T47D (cell line): ENCODE data around the gene ZBED2.

Experiments
- DNase-seq, 2 experiments: peaks; one replicate each; pipeline versions ENCODE4 v3.0.0 to v3.0.0-alpha.2; 2011 to 2012; ENCODE audit warnings: low read depth in 1 of 2, low spot score in 1 of 2
- JUND ChIP-seq: IDR thresholded peaks from 2 replicates; pipeline ENCODE4 v1.6.1; 2012; ENCODE audit warnings: low read depth
- in situ Hi-C: cut with HindIII; loops from 2 replicates; pipeline ENCODE4 v1.10.0; 2016; ENCODE audit warnings: low sequenced_read_pairs, low pct_unique_long_range_greater_than_20kb

ZBED2 gene

DNA sequence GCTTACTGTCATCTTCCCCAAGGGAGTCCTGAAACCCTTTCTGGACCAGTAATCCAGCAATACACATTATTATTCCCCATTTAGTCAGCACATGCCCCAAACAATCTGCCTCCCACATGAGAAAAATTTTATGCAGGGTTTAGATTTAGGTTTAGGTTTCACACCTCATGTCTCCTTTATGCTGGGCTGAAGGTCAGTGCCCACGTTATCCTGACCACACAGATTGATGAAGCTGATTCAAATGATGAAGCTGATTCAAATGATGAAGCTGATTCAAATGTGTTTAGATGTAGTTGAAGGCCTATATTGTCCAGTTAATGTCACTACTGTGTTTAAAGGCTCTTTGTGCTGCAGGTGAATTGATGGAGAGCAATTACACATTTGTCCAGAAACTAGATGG, 18.1 kb upstream of the ZBED2 start:
- no peak for DNase-seq
- in situ Hi-C loops: no loop called here
- TF ChIP-seq JUND: no peak

DNA sequence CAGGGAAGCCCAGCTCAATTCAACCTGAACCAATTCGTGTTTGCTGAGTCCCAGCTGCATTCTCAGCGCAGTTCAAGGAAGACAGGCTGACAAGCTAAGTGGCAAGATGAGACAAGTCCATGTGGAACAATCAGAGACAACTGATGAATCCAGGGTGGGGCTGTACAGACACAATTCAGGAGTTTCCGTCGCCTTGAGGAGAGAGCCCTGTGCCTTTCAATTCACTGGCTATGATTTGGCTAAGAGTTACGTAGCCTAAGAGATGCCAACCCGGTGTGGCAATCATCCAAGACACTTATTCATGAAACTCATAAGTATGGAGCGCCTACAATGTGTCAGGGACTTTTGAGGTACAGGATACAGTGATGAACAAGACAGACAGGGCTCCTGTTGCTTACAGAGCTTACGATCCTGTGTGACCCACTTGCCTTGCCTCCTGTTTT, 15.5 kb upstream of the ZBED2 start:
- DNase-seq: no peak
- in situ Hi-C loops: no loop called here
- no peak for TF ChIP-seq JUND

GRCh38 chr3:111610189-111610588, 15.0 kb upstream of the ZBED2 start:
- no peak for DNase-seq
- TF ChIP-seq JUND: no peak
- in situ Hi-C loops: no loop called here

GRCh38 chr3:111609700-111610099, 14.6 kb upstream of the ZBED2 start:
- TF ChIP-seq JUND: no peak
- in situ Hi-C loops: no loop called here
- DNase-seq: no peak

GRCh38 chr3:111608383-111608782, 13.2 kb upstream of the ZBED2 start:
- DNase-seq: no peak
- in situ Hi-C loops: no loop called here
- no peak for TF ChIP-seq JUND

DNA sequence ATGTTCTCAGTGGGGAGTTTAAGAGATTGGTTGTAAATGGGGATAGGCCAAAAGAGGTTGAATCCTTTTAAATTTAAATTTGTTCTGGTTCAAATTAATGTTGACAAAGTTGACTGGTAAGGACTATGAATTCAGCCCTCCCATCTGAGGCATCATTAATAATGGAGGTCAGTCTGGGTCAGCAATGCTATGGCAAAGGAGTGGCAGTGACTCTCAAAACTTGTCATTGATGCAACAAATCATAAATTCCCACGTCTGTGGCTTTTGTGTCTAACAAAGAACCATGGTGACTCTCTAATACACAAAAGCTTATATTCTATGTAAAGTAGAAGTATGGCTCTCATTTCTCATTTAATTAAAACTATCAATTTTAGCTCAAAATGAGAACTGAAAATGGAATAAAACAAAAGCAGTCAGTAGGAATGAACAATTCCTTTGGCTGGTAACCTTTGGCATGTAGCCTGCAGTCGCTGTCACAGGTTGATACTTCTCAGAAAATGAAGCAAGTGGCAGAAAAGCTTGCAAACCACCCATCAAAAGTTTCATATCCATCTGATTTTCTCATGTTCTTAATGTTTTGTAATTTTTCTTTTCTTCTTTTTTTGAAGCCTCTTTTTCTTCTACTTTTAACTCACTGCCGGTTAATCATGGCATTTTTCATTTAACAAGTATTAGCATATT, 12.2 kb upstream of the ZBED2 start:
- no peak for TF ChIP-seq JUND
- in situ Hi-C loops: no loop called here
- no peak for DNase-seq

DNA sequence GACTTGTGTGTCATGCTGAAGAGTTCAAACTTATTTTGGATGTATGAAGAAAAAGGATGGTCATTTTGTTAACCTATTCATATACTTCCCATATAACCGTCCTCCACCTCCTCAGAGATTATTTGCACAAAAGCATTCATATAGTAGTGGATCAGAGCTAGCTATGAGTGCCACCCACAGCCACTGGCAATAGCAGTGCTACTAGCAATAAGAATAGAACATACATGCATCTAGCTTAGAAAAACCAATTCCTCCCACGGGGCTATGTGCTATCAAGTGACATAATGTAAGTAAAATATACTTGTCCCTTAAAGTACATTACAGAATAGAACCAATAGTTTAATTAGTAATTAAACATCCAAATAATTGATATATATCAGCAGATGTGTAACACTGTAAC, 10.3 kb upstream of the ZBED2 start:
- DNase-seq: no peak
- in situ Hi-C loops: no loop called here

DNA sequence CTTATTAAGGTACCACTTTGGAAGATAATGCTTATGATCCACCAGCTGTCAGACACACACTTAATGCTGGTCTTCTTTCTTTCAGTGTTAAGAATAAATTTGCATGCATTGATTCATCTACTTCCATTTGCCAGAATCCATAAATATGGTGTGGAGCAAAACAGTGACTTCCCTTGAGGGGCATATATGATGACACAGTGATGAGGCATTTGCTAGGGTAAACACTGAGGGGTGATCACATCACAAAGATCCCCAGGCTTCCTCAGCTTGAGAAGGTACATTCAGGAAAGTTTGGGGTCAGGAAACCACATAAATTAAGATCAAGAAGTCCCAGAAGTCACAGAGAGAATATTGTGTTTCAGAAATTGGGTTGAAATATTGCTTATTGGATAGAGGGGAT, 9.9 kb upstream of the ZBED2 start:
- in situ Hi-C loops: no loop called here
- no peak for DNase-seq
- TF ChIP-seq JUND: no peak

More for the DNA sequence above, 10.3 kb upstream of the ZBED2 start:
- no peak for TF ChIP-seq JUND

- in situ Hi-C loops: no loop called here
- DNase-seq: no peak
- TF ChIP-seq JUND: no peak
Measured at GRCh38 chr3:111604119-111604518, 9.0 kb upstream of the ZBED2 start.

DNA sequence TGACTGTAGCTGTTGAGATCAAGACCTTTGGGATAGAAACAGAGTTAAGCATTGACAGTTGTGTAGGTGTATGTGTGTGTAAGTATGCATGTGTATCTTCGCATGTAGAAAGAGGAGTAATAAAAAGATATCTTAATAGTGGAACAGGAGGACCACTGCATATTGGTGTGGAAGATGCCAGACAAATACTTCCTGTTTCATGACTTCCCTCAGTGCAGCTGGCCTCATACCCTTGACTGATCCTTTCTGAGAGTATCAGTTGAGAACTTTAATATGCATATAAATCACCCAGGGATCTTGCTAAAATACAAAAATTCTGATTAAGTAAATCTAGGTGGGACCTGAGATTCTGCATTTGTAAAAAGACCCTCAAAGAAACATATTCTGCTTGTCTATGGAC, 8.5 kb upstream of the ZBED2 start:
- TF ChIP-seq JUND: no peak
- in situ Hi-C loops: no loop called here

GRCh38 chr3:111601810-111602209, 6.7 kb upstream of the ZBED2 start:
- TF ChIP-seq JUND: no peak
- DNase-seq: no peak
- in situ Hi-C loops: no loop called here

More for the DNA sequence above, 8.5 kb upstream of the ZBED2 start:
- no peak for DNase-seq

- in situ Hi-C loops: no loop called here
- peak in 1 of 2 experiments; percentile 66 for DNase-seq
- no peak for TF ChIP-seq JUND
Measured at GRCh38 chr3:111598552-111598951, 3.4 kb upstream of the ZBED2 start.

GRCh38 chr3:111598139-111598538, 3.0 kb upstream of the ZBED2 start:
- DNase-seq: no peak
- in situ Hi-C loops: no loop called here
- no peak for TF ChIP-seq JUND

DNA sequence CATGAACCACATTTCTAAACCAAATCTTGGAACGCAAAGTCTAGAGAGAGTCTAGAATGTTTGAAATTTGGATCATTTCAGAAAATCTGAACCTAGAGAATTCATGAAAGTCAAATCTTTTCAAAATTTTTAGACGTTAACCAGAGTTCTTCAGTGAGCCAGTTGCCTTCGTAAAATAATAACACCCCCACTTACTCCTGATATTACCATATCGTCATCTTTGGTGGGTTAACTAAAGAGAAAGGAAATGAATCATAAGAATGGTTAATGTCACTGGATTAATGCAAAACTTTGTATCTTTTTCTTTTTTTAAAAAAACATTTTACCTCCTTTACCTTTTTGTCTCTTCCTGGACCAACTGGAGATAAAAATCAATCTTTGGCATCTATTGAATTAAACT, 1.2 kb upstream of the ZBED2 start:
- in situ Hi-C loops: no loop called here
- no peak for TF ChIP-seq JUND
- DNase-seq: no peak
